WTC11 (cell line): ENCODE data around the gene PCDHAC2.

Source experiments
- CBFB ChIP-seq: sonication (generic); formaldehyde crosslinking; IDR thresholded peaks from 2 replicates; pipeline ENCODE4 v1.8.1; 2022; ENCODE audit warnings: mild to moderate bottlenecking, low read depth, missing genetic modification reagents
- CTCF ChIP-seq: fragments of 200-600 bp; IDR thresholded peaks from 2 replicates; pipeline ENCODE4 v1.8.0; 2022; ENCODE audit warnings: antibody characterized with exemption
- ZNF423 ChIP-seq: fragments of 250-450 bp; sonication (Bioruptor Pico); IDR thresholded peaks from 2 replicates; pipeline ENCODE4 v2.1.2; 2022; ENCODE audit warnings: mild to moderate bottlenecking, moderate library complexity
- TF ChIP-seq, protein P1 (sequence below): fragments of 250-450 bp; sonication (Bioruptor Pico); IDR thresholded peaks from 2 replicates; pipeline ENCODE4 v1.8.0; 2021; ENCODE audit warnings: mild to moderate bottlenecking
- TF ChIP-seq, protein P2 (sequence below): sonication (generic); formaldehyde crosslinking; IDR thresholded peaks from 2 replicates; pipeline ENCODE4 v1.8.0; 2022; ENCODE audit warnings: mild to moderate bottlenecking, missing genetic modification reagents

DNA sequence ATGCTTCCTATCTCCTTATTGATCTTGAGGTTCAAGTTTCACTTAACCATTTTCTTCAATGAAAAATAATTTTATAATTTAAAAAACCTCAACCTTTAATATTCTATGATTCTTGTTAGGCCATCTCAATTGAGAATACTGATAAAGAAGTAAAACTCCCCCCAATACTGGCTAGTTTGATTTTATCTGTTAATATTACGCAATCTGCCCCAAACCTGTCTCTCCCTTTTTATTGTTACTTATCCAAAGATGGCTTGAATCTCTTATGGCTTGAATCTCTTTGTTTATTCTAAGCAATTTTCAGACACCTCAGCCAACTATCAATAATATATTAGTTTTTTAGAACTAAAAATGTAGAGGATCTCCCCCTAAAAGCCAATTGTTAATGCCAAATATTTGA is 4.1 kb upstream of the PCDHAC2 start:
- TF ChIP-seq CTCF (no peak), ZNF423 (CRISPR knock-in tag) (no peak), CBFB (CRISPR knock-in tag) (no peak)
- TF ChIP-seq, protein P1, sequence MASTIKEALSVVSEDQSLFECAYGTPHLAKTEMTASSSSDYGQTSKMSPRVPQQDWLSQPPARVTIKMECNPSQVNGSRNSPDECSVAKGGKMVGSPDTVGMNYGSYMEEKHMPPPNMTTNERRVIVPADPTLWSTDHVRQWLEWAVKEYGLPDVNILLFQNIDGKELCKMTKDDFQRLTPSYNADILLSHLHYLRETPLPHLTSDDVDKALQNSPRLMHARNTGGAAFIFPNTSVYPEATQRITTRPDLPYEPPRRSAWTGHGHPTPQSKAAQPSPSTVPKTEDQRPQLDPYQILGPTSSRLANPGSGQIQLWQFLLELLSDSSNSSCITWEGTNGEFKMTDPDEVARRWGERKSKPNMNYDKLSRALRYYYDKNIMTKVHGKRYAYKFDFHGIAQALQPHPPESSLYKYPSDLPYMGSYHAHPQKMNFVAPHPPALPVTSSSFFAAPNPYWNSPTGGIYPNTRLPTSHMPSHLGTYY (CRISPR knock-in tag): no peak
- TF ChIP-seq, protein P2, sequence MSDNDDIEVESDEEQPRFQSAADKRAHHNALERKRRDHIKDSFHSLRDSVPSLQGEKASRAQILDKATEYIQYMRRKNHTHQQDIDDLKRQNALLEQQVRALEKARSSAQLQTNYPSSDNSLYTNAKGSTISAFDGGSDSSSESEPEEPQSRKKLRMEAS (CRISPR knock-in tag): no peak
